H1 (cell line): ENCODE measurements around the gene LYPD6B. TPM values are rescaled to one million over a fixed set of nuclear protein-coding genes. Genes with fewer than 3 reads are reported as not detected.

Source experiments
- CTCF ChIA-PET: fragments of 300-600 bp; sonication (Branson Sonifier 250); formaldehyde crosslinking; loops from one replicate; lab custom pipeline; 2021; ENCODE audit not compliant: partially characterized antibody; lab: Charles Lee
- POLR2A ChIA-PET: fragments of 300-600 bp; sonication (Branson Sonifier 250); formaldehyde crosslinking; loops from one replicate; lab custom pipeline; 2021; ENCODE audit warnings: inconsistent platforms; ENCODE audit not compliant: partially characterized antibody; lab: Charles Lee
- DNase-seq, 2 experiments: peaks; one replicate each; pipeline versions ENCODE4 v3.0.0 to v3.0.0-alpha.2; 2010 to 2022; ENCODE audit warnings: low spot score in 2 of 2, low read depth in 1 of 2, mixed read lengths in 1 of 2
- FAIRE-seq: peaks from 2 replicates; lab custom pipeline; 2011; peaks lifted over from hg19 to GRCh38; lab: Jason Lieb, UNC
- H2AFZ ChIP-seq: 2 replicates; pipeline ENCODE4 v1.8.1; 2012; ENCODE audit warnings: low read length, inconsistent platforms
- H2AK5ac ChIP-seq: 2 replicates; pipeline ENCODE4 v1.6.1; 2013; ENCODE audit warnings: low read depth, low read length
- H2BK120ac ChIP-seq: replicated peaks from 2 replicates; pipeline ENCODE3; 2013; ENCODE audit warnings: low read depth, low read length, inconsistent platforms
- H2BK12ac ChIP-seq: 2 replicates; pipeline ENCODE4 v1.6.1; 2013; ENCODE audit warnings: low read depth, low read length
- H2BK15ac ChIP-seq: 2 replicates; pipeline ENCODE4 v1.6.1; 2013; ENCODE audit warnings: low read length
- H2BK20ac ChIP-seq: 2 replicates; pipeline ENCODE4 v1.6.1; 2013; ENCODE audit warnings: low read length
- H2BK5ac ChIP-seq: 2 replicates; pipeline ENCODE4 v1.6.1; 2013; ENCODE audit warnings: low read depth, low read length
- H3K14ac ChIP-seq: 2 replicates; pipeline ENCODE4 v1.6.1; 2013; ENCODE audit warnings: inconsistent platforms; ENCODE audit not compliant: insufficient read length
- H3K18ac ChIP-seq: 2 replicates; pipeline ENCODE4 v1.6.1; 2013; ENCODE audit warnings: low read length; ENCODE audit errors: extremely low read depth
- H3K23ac ChIP-seq: 2 replicates; pipeline ENCODE4 v1.6.1; 2013; ENCODE audit warnings: inconsistent platforms; ENCODE audit not compliant: insufficient read length
- H3K23me2 ChIP-seq: 2 replicates; pipeline ENCODE4 v1.6.1; 2013; ENCODE audit warnings: low read depth, low read length
- H3K27ac ChIP-seq: 2 replicates; pipeline ENCODE4 v1.6.1; 2011; ENCODE audit warnings: low read depth, low read length, inconsistent platforms
- H3K27me3 ChIP-seq, 4 experiments: replicated peaks in 1 of 4; 1 replicate in 1 of 4; 2 replicates in 3 of 4; pipeline versions ENCODE4 v1.6.1 to v1.8.1; 2011 to 2013; ENCODE audit warnings: low read length in 3 of 4, mild to moderate bottlenecking in 3 of 4, inconsistent platforms in 2 of 4, mixed read lengths in 2 of 4, moderate library complexity in 1 of 4; ENCODE audit not compliant: control insufficient read depth in 3 of 4, insufficient read depth in 3 of 4; ENCODE audit errors: extremely low read depth in 1 of 4
- H3K36me3 ChIP-seq, 4 experiments: 2 replicates each; pipeline versions ENCODE4 v1.6.1 to v1.8.1; 2011 to 2013; ENCODE audit warnings: mild to moderate bottlenecking in 4 of 4, low read length in 3 of 4, moderate library complexity in 2 of 4, control low read depth in 1 of 4, inconsistent platforms in 1 of 4; ENCODE audit not compliant: insufficient read depth in 4 of 4, control insufficient read depth in 2 of 4
- H3K4ac ChIP-seq: replicated peaks from 2 replicates; pipeline ENCODE3; 2013; ENCODE audit warnings: low read length, low read depth, mixed read lengths, inconsistent platforms; ENCODE audit not compliant: insufficient read length
- H3K4me1 ChIP-seq, 4 experiments: replicated peaks in 1 of 4; 1 replicate in 1 of 4; 2 replicates in 3 of 4; pipeline versions ENCODE4 v1.6.1 to v1.8.1; 2011 to 2013; ENCODE audit warnings: low read length in 3 of 4, inconsistent platforms in 2 of 4, mixed read lengths in 1 of 4; ENCODE audit not compliant: insufficient read depth in 4 of 4, control insufficient read depth in 3 of 4
- H3K4me2 ChIP-seq, 2 experiments: 2 replicates each; pipeline versions ENCODE4 v1.6.1 to v1.8.1; 2011 to 2013; ENCODE audit warnings: low read depth in 2 of 2, low read length in 2 of 2, control low read depth in 1 of 2, inconsistent platforms in 1 of 2, mild to moderate bottlenecking in 1 of 2; ENCODE audit not compliant: insufficient read depth in 1 of 2
- H3K4me3 ChIP-seq, 4 experiments: fragments of 200-600, 300-600 bp in 1 of 4; sonication (generic), shearing (Covaris generic), sonication (Bioruptor Twin) in 1 of 4; 2 replicates each; pipeline versions ENCODE4 v1.5.1 to v1.8.1; 2011 to 2016; ENCODE audit warnings: low read length in 4 of 4, low read depth in 3 of 4, control low read depth in 2 of 4, inconsistent platforms in 2 of 4, mild to moderate bottlenecking in 2 of 4, mixed read lengths in 1 of 4, moderate library complexity in 1 of 4; ENCODE audit not compliant: insufficient read depth in 2 of 4; ENCODE audit errors: extremely low read depth in 1 of 4
- H3K56ac ChIP-seq: replicated peaks from 2 replicates; pipeline ENCODE3; 2013; ENCODE audit warnings: low read depth, mild to moderate bottlenecking, mixed read lengths, low read length, inconsistent platforms; ENCODE audit not compliant: insufficient read length
- H3K79me1 ChIP-seq: 2 replicates; pipeline ENCODE4 v1.6.1; 2013; ENCODE audit warnings: low read depth, low read length, control low read depth
- H3K79me2 ChIP-seq, 2 experiments: 2 replicates each; pipeline versions ENCODE4 v1.6.1 to v1.8.1; 2012 to 2013; ENCODE audit warnings: low read length in 2 of 2, mild to moderate bottlenecking in 2 of 2, inconsistent platforms in 1 of 2; ENCODE audit not compliant: insufficient read depth in 2 of 2, control insufficient read depth in 1 of 2
- H3K9ac ChIP-seq, 4 experiments: replicated peaks in 1 of 4; 1 replicate in 1 of 4; 2 replicates in 3 of 4; pipeline versions ENCODE4 v1.6.1 to v1.8.1; 2011 to 2013; ENCODE audit warnings: low read depth in 3 of 4, low read length in 3 of 4, control low read depth in 2 of 4, mild to moderate bottlenecking in 2 of 4, moderate library complexity in 2 of 4, inconsistent platforms in 1 of 4; ENCODE audit errors: extremely low read depth in 1 of 4
- H3K9me3 ChIP-seq, 2 experiments: 2 replicates each; pipeline versions ENCODE4 v1.6.1 to v1.8.1; 2012 to 2013; ENCODE audit warnings: mild to moderate bottlenecking in 2 of 2, moderate library complexity in 2 of 2, control low read depth in 1 of 2, inconsistent platforms in 1 of 2, low read depth in 1 of 2, low read length in 1 of 2, mixed read lengths in 1 of 2; ENCODE audit not compliant: insufficient read depth in 2 of 2
- H4K20me1 ChIP-seq, 2 experiments: replicated peaks in 1 of 2; 2 replicates each; pipeline versions ENCODE3 to v1.8.1; 2011 to 2013; ENCODE audit warnings: inconsistent platforms in 2 of 2, low read length in 2 of 2, mild to moderate bottlenecking in 1 of 2; ENCODE audit not compliant: insufficient read depth in 2 of 2, control insufficient read depth in 1 of 2
- H4K5ac ChIP-seq: 2 replicates; pipeline ENCODE4 v1.6.1; 2013; ENCODE audit warnings: low read length, low read depth, mixed read lengths, inconsistent platforms; ENCODE audit not compliant: insufficient read length
- H4K8ac ChIP-seq: 2 replicates; pipeline ENCODE4 v1.8.0; 2013; ENCODE audit warnings: mild to moderate bottlenecking, moderate library complexity, low read length, inconsistent platforms; ENCODE audit not compliant: insufficient read depth; ENCODE audit errors: extremely low read depth
- H4K91ac ChIP-seq: replicated peaks from 2 replicates; pipeline ENCODE3; 2013; ENCODE audit warnings: low read length, mixed read lengths, inconsistent platforms; ENCODE audit not compliant: insufficient read length
- RFX5 ChIP-seq: IDR thresholded peaks from 2 replicates; pipeline ENCODE4 v1.6.1; 2011; ENCODE audit warnings: low read depth, low read length, improper control_type of control experiment, borderline replicate concordance
- WGBS, 2 experiments: shearing (Covaris generic) in 1 of 2; methylation state at CpG; one replicate each; pipeline versions ENCODE4 v1.1.6 to v1.1.7; 2013 to 2015; ENCODE audit warnings: low lambda C conversion rate in 2 of 2, mixed read lengths in 2 of 2, inconsistent platforms in 1 of 2, low coverage in 1 of 2, missing lambda C conversion rate in 1 of 2; ENCODE audit not compliant: insufficient replicate concordance in 2 of 2, insufficient coverage in 1 of 2, insufficient read length in 1 of 2; ENCODE audit errors: extremely low coverage in 1 of 2, missing lambda C conversion rate in 1 of 2; 5-methylcytosine and 5-hydroxymethylcytosine counted together
- polyA plus RNA-seq, 7 experiments: library from polyadenylated mRNA; depleted of rRNA in 3 of 7; stranded (reverse) in 5 of 7; unstranded in 2 of 7; fragments of >200 nt in 5 of 7; fragments of 200-250 nt in 2 of 7; gene quantifications; 1 replicate in 5 of 7; 2 replicates in 1 of 7; 4 replicates in 1 of 7; pipeline versions ENCODE4 v1.2.1 to v1.2.3, GENCODE V29; 2011 to 2013; ENCODE audit warnings: missing spikeins in 2 of 7, mixed read lengths in 2 of 7
- total RNA-seq: library from RNA; stranded (reverse); fragmentation: NEBNext Ultra II Directional; extraction: Animal tissue kit (Norgen Biotek cat#: 25700); gene quantifications from 2 replicates; pipeline ENCODE4 v1.2.1, GENCODE V29; 2021

The LYPD6B gene
- total and polyA plus RNA-seq, 2 of the 8 experiments (the other 6 are each of a cell fraction or from before 2014, with no cell fraction given), result 2.2 to 3.5 TPM

GRCh38 chr2:149132339-149132738 is 93.8 kb downstream of the LYPD6B start:
- no peak overlapping the region for H2BK5ac ChIP-seq
- ChIA-PET CTCF (interaction anchor here (1.2 kb wide), 1 partner anchor 176 kb away, joined by 3 read pairs; no protein-coding TSS in a partner anchor), POLR2A (no interaction called here)
- no peak overlapping the region for H3K23ac ChIP-seq
- H3K79me1 ChIP-seq, result no peaks in the 10 kb centered on the region
- no peak overlapping the region for H2AFZ ChIP-seq
- no peak overlapping the region for H2BK12ac ChIP-seq
- no peak overlapping the region for H3K56ac ChIP-seq
- no peak overlapping the region for H3K14ac ChIP-seq
- H2BK20ac ChIP-seq, result no peak overlapping the region
- H2AK5ac ChIP-seq, result no peak overlapping the region
- no peak overlapping the region for H4K91ac ChIP-seq
- H3K4ac ChIP-seq, result no peak overlapping the region
- no peak overlapping the region for H3K18ac ChIP-seq
- no peak overlapping the region for H4K8ac ChIP-seq
- H2BK120ac ChIP-seq, result no peak overlapping the region
- H3K23me2 ChIP-seq, result no peaks in the 10 kb centered on the region
- FAIRE-seq (no peak), DNase-seq (no peak)
- H3K27me3 ChIP-seq, result no peaks in the 10 kb centered on the region
- H3K36me3 ChIP-seq, result no peaks in the 10 kb centered on the region
- H3K4me3 ChIP-seq, result no peak overlapping the region
- H4K20me1 ChIP-seq, result no peaks in the 10 kb centered on the region
- no peak overlapping the region for H3K27ac ChIP-seq
- no peak overlapping the region for H3K4me2 ChIP-seq
- H3K79me2 ChIP-seq, result no peaks in the 10 kb centered on the region
- peaks cover 0 to 2% (median 1%) of the 10 kb centered on the region in 4 experiments; a peak in 2 of 7 replicates for H3K4me1 ChIP-seq
- no peaks in the 10 kb centered on the region for H3K9me3 ChIP-seq
- H2BK15ac ChIP-seq, result no peak overlapping the region
- WGBS, 2 experiments, result 57% methylated on average over 3 of the region's 3 CpGs; no CpG with 5 or more reads in 1 of the 2 experiments
- TF ChIP-seq RFX5, result no peak
- no peak overlapping the region for H3K9ac ChIP-seq
- no peak overlapping the region for H4K5ac ChIP-seq
